Suprapubic skin (tissue), 4 donors: ENCODE measurements around the gene IL23R.

Experiments
- CTCF ChIP-seq, 2 donors: fragments of 200-600 bp in 1 of 2; fragments of 450-650 bp in 1 of 2; sonication (generic) in 1 of 2; IDR thresholded peaks; one replicate each; pipeline ENCODE4 v1.5.1; 2016 to 2019; ENCODE audit warnings: antibody characterized with exemption in 2 of 2, mild to moderate bottlenecking in 1 of 2, moderate library complexity in 1 of 2
- POLR2A ChIP-seq, 2 donors: fragments of 450-650 bp; IDR thresholded peaks; one replicate each; pipeline ENCODE4 v1.6.1; 2017; ENCODE audit warnings: antibody characterized with exemption in 2 of 2, mild to moderate bottlenecking in 2 of 2, moderate library complexity in 2 of 2
- POLR2AphosphoS5 ChIP-seq, 3 donors: sonication (generic); formaldehyde crosslinking; IDR thresholded peaks; one replicate each; pipeline ENCODE4 v1.6.1; 2017; ENCODE audit warnings: antibody characterized with exemption in 3 of 3

GRCh38 chr1:67261680-67262079 lies 95.4 kb downstream of the IL23R start:
- TF ChIP-seq POLR2AphosphoS5 (IDR thresholded peaks at IDR 0.05): no peak
- TF ChIP-seq CTCF (IDR thresholded peaks at IDR 0.05): no peak
- no peak for TF ChIP-seq POLR2A (IDR thresholded peaks at IDR 0.05)
